ENCODE measurements around the gene SPSB4.

SPSB4 gene

DNA sequence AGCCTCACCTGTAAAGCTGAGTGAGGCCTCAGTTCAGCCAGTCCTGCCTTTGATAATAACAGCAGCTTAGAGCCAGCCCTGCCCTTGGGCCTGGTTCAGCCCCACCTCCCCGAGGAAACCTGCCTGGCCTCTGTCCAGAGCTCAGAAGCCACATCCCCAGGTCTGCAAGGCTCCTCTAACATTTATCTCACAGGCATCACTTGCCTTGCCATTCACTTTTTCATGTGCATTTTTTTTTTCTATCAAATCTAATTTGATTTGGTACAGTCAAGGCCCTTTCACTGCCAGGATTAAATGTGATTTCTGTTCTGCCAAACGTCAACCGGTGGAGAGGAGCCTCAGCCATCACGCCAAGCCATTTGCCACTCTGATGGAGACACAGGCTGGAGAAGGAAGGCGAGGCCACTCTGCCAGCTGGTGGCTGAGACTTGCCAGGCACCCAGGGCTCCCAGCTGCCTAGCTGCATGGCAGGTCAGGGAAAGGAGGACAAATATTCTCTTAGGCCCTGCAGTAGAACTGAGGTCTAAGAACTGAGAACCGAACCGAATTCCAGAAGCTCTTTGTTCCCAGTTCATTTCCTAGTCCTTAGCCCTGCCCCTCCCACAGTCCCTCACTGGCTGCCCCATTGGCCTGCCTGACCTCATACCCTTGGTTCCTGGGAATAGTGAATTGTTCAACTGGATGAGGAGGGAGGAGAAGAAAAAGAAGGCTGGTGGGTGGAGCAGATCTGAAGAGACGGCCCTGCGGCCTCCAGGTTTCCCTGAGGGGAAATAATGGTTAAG lies 76.4 kb downstream of the SPSB4 start:
- FAIRE-seq (no peak), DNase-seq (ENCODE audit: insufficient read length) (no peak)
- no peak for TF ChIP-seq POLR2AphosphoS5 (IDR thresholded peaks at IDR 0.05; ENCODE audit: low read depth, low read length)
- TF ChIP-seq TAF1 (IDR thresholded peaks at IDR 0.05; ENCODE audit: borderline replicate concordance, low read depth, low read length), result no peak

DNA sequence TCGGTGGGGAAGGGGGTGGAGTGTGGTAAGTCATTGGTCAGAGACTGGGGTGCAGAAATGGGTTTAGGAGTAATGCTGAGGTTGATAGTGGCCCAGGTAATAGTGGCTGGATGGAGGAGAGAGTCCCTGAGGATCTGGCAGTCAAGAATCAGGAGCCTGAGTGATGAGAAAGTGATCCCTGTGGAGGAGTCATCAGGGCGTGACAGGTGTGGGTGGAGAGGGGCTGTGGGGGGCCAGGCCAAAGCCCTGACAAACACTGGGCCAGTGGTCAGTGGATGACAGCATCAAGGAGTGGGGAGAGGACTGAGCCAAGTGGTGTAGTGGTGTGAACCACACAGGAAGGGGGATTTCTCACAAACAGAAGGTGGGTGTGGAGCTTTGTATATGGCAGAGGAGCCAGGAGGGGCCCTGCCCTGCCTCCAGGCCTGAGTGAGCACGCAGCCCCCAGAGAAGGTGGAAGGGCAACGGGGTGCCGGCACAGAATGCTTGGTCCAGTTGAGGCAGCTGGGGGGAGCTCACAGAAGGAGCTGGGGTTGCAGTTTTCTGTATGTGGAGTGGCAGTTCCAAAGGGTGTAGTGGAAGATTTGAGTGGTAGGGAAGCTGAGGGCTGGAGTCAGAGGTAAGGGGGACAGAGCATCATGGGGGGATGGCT lies 77.1 kb downstream of the SPSB4 start:
- FAIRE-seq (no peak), DNase-seq (ENCODE audit: insufficient read length) (no peak)

DNA sequence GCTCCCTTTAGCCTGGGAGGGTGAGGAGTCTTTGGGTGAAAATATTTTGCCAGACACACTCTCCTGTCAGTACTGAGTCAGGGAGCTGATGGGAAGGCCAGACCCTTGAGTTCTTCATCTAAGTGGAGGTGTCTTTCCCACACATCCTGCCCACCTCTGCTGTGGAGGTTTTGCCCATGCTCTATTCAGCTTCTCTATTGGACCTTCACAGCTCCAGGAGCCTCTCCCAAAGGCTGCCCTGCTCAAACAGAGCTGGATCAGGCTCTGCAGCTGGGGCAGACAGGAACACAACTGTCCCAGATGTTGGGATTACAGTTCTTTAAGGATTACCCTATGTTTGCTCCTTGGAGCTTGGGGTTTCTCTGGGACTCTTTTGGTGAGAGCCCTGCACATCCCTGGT lies 77.9 kb downstream of the SPSB4 start:
- FAIRE-seq (no peak), DNase-seq (ENCODE audit: insufficient read length) (no peak)
- no peak for TF ChIP-seq TAF1 (IDR thresholded peaks at IDR 0.05; ENCODE audit: borderline replicate concordance, low read depth, low read length)
- TF ChIP-seq POLR2A (IDR thresholded peaks at IDR 0.05; ENCODE audit: low read depth, low read length), result no peak
- TF ChIP-seq POLR2AphosphoS5 (IDR thresholded peaks at IDR 0.05; ENCODE audit: low read depth, low read length), result no peak

More for the DNA sequence above, 77.1 kb downstream of the SPSB4 start:
- TF ChIP-seq POLR2AphosphoS5 (IDR thresholded peaks at IDR 0.05; ENCODE audit: low read depth, low read length) (no peak), POLR2A (IDR thresholded peaks at IDR 0.05; ENCODE audit: low read depth, low read length) (no peak), TAF1 (IDR thresholded peaks at IDR 0.05; ENCODE audit: borderline replicate concordance, low read depth, low read length) (no peak)

DNA sequence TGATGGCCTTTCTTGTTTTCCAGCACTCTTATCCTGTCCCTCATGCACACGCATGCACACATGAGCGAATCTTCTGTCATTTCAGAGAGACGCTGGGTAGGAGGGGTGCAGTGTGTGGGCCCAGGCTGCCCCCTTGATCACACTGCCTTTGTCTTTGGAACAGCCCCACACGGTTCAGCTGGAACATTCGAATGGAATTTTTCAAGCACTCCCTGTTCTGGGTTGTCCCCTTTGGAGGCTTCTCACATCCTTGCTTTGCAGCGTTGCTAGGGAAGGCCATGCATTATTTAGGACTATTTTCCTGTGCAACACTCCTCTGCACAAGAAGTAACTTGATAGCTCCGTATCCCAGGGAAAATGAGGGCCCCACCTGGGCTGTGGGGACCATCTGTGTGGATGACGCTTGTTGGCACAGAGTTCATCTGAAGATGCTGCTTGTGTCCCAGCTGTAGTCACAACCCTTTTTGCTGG lies 78.4 kb downstream of the SPSB4 start:
- DNase-seq (ENCODE audit: insufficient read length) (no peak), FAIRE-seq (no peak)
- no peak for TF ChIP-seq POLR2A (IDR thresholded peaks at IDR 0.05; ENCODE audit: low read depth, low read length)
- TF ChIP-seq TAF1 (IDR thresholded peaks at IDR 0.05; ENCODE audit: borderline replicate concordance, low read depth, low read length), result no peak
- no peak for TF ChIP-seq POLR2AphosphoS5 (IDR thresholded peaks at IDR 0.05; ENCODE audit: low read depth, low read length)

DNA sequence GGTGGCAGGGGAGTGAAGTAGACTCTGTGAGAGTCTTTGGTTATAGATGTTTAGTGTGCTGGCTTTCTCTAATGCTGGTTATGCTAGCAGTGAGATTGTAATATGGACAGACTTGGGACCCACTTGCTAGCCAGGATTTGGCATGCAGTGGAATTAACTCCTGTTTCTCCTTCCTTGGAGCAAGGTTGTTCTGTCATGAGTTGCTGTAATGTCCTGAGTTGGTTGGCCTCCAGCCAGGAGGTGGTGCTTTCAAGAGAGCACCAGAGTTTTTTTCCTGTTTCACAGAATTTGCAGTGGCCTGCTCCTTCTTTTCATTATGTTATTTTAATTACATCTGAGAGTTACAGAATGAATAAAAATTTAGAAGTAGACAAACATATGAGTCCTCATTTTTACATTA lies 92.4 kb downstream of the SPSB4 start:
- DNase-seq (ENCODE audit: insufficient read length), result no peak
- no peak for FAIRE-seq
- no peak for TF ChIP-seq POLR2AphosphoS5 (IDR thresholded peaks at IDR 0.05; ENCODE audit: low read depth, low read length)
- no peak for TF ChIP-seq POLR2A (IDR thresholded peaks at IDR 0.05; ENCODE audit: low read depth, low read length)
- TF ChIP-seq TAF1 (IDR thresholded peaks at IDR 0.05; ENCODE audit: borderline replicate concordance, low read depth, low read length), result no peak

DNA sequence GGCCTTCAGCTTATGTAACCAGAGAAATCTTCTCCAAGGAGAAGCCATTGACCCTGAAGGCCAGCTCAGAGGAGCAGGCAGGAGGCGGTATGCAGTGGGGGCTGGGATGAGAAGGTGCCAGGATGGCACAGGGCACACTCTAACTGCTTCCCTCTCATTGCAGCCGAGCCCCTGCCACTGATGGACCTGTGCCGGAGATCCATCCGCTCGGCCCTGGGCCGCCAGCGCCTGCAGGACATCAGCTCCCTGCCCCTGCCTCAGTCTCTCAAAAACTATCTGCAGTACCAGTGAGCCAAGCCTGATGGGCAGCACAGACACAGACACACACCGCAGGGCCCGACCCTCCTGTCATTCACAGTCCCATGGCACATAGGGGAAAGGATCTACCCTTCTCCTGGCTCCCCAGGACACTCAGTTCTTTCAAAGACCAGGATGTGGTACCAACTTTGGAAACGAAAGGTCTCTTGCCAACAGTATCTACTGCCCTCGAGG lies 95.9 kb downstream of the SPSB4 start:
- FAIRE-seq, result no peak
- TF ChIP-seq POLR2AphosphoS5 (IDR thresholded peaks at IDR 0.05; ENCODE audit: low read depth, low read length) (no peak), POLR2A (IDR thresholded peaks at IDR 0.05; ENCODE audit: low read depth, low read length) (no peak), TAF1 (IDR thresholded peaks at IDR 0.05; ENCODE audit: borderline replicate concordance, low read depth, low read length) (no peak)
- no peak for DNase-seq (ENCODE audit: insufficient read length)

DNA sequence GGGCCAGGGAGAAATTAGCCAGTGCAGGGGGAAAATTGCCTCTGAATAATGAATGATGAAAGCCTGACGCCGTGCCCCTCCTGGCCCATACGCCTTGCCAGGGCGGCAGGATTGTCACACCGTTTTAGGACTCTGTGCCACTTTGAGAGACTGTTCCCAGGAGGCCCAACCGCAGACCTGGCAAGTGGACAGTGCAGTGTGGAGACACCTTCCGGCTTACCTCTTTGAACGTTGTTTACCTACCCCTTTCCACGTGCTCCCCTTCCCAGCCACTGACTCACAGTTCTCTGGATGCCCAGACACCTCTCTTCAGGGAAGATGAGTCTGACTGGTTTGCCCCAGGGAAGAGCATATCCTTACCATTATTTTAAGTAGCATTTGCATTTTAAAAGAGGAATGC lies 96.5 kb downstream of the SPSB4 start:
- no peak for FAIRE-seq
- no peak for DNase-seq (ENCODE audit: insufficient read length)
- TF ChIP-seq POLR2A (IDR thresholded peaks at IDR 0.05; ENCODE audit: low read depth, low read length) (no peak), TAF1 (IDR thresholded peaks at IDR 0.05; ENCODE audit: borderline replicate concordance, low read depth, low read length) (no peak), POLR2AphosphoS5 (IDR thresholded peaks at IDR 0.05; ENCODE audit: low read depth, low read length) (no peak)

DNA sequence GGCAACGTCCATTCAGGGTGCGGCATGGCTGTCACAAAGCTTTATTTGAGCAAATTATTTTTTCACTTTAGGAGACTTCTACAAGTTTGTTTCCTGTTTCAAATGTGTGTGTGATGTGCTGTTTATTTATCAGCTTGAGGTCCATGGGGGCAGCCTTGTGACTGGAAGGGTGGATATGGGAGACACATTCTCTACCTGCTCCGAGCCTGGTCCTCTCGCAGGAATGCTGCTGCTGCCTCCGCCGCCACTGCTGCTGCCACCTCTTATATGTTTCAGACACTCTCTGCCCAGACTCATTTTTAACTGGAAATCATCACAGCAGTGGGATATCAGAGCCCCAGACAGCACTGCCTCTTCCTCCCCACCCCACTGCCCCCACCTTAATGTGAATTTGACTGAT lies 97.0 kb downstream of the SPSB4 start:
- DNase-seq (ENCODE audit: insufficient read length), result no peak
- no peak for FAIRE-seq
- no peak for TF ChIP-seq POLR2AphosphoS5 (IDR thresholded peaks at IDR 0.05; ENCODE audit: low read depth, low read length)
- TF ChIP-seq TAF1 (IDR thresholded peaks at IDR 0.05; ENCODE audit: borderline replicate concordance, low read depth, low read length), result no peak
- TF ChIP-seq POLR2A (IDR thresholded peaks at IDR 0.05; ENCODE audit: low read depth, low read length), result no peak

DNA sequence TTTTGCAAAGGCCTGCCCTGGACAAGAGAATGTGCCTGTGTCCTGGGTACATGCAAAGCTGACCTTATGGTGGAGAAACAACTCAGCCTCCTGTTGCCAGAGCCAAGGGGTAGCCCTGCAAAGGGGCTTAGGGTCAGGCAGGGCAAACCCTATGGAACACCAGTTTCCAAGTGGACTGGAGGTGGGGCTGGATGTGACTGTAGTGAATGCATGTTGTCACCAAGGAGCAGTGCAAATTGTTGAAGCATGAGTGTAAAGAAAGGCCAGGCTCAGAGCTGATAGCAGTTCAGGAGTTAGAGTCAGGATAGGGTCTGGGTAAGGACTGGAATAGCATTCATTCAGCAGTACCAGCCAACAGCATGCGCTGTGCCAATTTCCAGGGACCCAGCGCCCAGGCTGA lies 97.6 kb downstream of the SPSB4 start:
- FAIRE-seq (no peak), DNase-seq (ENCODE audit: insufficient read length) (no peak)
- TF ChIP-seq POLR2A (IDR thresholded peaks at IDR 0.05; ENCODE audit: low read depth, low read length) (no peak), TAF1 (IDR thresholded peaks at IDR 0.05; ENCODE audit: borderline replicate concordance, low read depth, low read length) (no peak), POLR2AphosphoS5 (IDR thresholded peaks at IDR 0.05; ENCODE audit: low read depth, low read length) (no peak)

DNA sequence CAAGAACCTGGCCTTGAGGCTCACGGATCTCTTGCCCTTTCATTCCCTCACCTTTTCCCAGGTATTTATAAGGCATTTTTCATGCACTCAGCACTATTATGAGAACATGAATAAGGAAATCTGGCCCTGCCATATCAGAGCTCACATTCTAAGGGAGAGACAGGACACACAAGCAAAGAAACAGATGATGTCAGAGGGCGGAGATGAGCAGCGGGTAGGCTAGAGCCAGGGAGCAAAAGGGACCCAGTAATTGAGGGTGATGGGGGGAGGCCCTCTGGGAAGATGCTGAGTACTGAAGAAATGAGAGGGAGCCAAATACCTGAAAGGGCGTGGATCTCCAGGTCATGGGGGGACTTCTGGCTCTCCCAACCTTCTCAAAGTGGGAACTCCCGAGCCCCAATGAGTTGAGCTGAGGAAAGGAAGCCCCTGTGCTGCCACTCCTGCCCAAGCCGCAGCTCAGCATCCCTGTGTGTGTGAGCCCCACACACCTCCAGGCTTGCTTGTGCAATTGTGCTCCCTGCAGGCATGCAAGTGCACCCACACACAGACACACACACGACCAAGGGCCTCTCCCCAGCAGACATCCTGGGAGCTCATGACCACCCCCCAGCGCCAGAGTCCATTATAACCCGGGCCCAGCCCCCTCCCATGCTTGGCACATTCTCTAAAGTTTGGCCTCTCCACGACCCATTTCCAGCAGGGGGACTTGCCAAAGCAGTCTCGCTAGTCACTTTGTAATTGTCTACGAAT lies 99.1 kb downstream of the SPSB4 start:
- TF ChIP-seq POLR2AphosphoS5 (IDR thresholded peaks at IDR 0.05; ENCODE audit: low read depth, low read length) (no peak), POLR2A (IDR thresholded peaks at IDR 0.05; ENCODE audit: low read depth, low read length) (no peak), TAF1 (IDR thresholded peaks at IDR 0.05; ENCODE audit: borderline replicate concordance, low read depth, low read length) (no peak)
- no peak for FAIRE-seq
- no peak for DNase-seq (ENCODE audit: insufficient read length)

DNA sequence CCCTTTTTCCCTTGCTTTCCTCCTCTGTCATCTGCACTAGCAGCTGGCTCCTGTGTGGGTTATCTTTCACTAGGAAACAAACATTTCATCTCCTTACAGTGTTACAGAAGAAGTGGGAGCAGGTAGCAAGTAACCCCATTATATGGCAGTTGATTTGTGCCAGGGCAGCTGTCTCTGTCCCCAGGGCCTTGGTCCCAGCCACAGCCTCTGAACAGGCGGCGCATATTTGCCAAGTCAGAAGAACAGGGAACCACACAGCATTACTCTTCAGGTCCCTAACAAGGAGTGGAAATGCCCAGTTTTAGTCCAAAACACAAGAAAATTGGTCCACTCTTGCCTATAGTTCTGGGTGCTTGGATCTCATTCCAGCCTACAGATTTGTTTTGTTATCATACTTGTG lies 99.8 kb downstream of the SPSB4 start:
- DNase-seq (ENCODE audit: insufficient read length) (no peak), FAIRE-seq (no peak)
- no peak for TF ChIP-seq POLR2AphosphoS5 (IDR thresholded peaks at IDR 0.05; ENCODE audit: low read depth, low read length)
- TF ChIP-seq POLR2A (IDR thresholded peaks at IDR 0.05; ENCODE audit: low read depth, low read length), result no peak
- no peak for TF ChIP-seq TAF1 (IDR thresholded peaks at IDR 0.05; ENCODE audit: borderline replicate concordance, low read depth, low read length)
